ENCODE data around the gene BPIFB6.

- TF ChIP-seq CTCF (IDR thresholded peaks at IDR 0.05) (no peak), EP300 (IDR thresholded peaks at IDR 0.05; ENCODE audit: low read depth) (no peak)
Observed at GRCh38 chr20:33065785-33066184, 34.3 kb downstream of the BPIFB6 start.

Data from transverse colon (tissue), 3 donors.